ENCODE measurements around the gene TMED8. TPM values are rescaled to one million over a fixed set of nuclear protein-coding genes. Genes with fewer than 3 reads are reported as not detected.

The TMED8 gene
- total RNA-seq, 1 donor from 2014 or later = 10.9 TPM

- H3K27ac Mint-ChIP-seq (ENCODE audit: unreplicated experiment) = no peak overlapping the region
- no peak overlapping the region for H3K4me3 Mint-ChIP-seq (ENCODE audit: unreplicated experiment)
Measured at GRCh38 chr14:77406086-77406485, 29.2 kb upstream of the TMED8 start.

GRCh38 chr14:77403768-77404167, 26.9 kb upstream of the TMED8 start:
- Mint-ChIP-seq H3K27ac (ENCODE audit: unreplicated experiment) (no peak overlapping the region), H3K9me3 (ENCODE audit: unreplicated experiment) (no peaks in the 10 kb centered on the region), H3K4me1 (ENCODE audit: unreplicated experiment) (no peaks in the 10 kb centered on the region), H3K4me3 (ENCODE audit: unreplicated experiment) (no peak overlapping the region), H3K36me3 (ENCODE audit: unreplicated experiment) (no peaks in the 10 kb centered on the region), H3K27me3 (ENCODE audit: unreplicated experiment) (peaks cover 6% of the 10 kb centered on the region)
- TF ChIP-seq, protein P1, sequence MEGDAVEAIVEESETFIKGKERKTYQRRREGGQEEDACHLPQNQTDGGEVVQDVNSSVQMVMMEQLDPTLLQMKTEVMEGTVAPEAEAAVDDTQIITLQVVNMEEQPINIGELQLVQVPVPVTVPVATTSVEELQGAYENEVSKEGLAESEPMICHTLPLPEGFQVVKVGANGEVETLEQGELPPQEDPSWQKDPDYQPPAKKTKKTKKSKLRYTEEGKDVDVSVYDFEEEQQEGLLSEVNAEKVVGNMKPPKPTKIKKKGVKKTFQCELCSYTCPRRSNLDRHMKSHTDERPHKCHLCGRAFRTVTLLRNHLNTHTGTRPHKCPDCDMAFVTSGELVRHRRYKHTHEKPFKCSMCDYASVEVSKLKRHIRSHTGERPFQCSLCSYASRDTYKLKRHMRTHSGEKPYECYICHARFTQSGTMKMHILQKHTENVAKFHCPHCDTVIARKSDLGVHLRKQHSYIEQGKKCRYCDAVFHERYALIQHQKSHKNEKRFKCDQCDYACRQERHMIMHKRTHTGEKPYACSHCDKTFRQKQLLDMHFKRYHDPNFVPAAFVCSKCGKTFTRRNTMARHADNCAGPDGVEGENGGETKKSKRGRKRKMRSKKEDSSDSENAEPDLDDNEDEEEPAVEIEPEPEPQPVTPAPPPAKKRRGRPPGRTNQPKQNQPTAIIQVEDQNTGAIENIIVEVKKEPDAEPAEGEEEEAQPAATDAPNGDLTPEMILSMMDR (IDR thresholded peaks at IDR 0.05) = no peak
- no peak for DNase-seq (ENCODE audit: extremely low spot score, unreplicated experiment)

More at GRCh38 chr14:77406086-77406485, 29.2 kb upstream of the TMED8 start:
- DNase-seq (ENCODE audit: extremely low spot score, unreplicated experiment) = no peak
- H3K4me1 Mint-ChIP-seq (ENCODE audit: unreplicated experiment) = no peaks in the 10 kb centered on the region
- no peaks in the 10 kb centered on the region for H3K36me3 Mint-ChIP-seq (ENCODE audit: unreplicated experiment)
- no peaks in the 10 kb centered on the region for H3K9me3 Mint-ChIP-seq (ENCODE audit: unreplicated experiment)
- no peaks in the 10 kb centered on the region for H3K27me3 Mint-ChIP-seq (ENCODE audit: unreplicated experiment)
- TF ChIP-seq, protein P1 (IDR thresholded peaks at IDR 0.05) = no peak

DNA sequence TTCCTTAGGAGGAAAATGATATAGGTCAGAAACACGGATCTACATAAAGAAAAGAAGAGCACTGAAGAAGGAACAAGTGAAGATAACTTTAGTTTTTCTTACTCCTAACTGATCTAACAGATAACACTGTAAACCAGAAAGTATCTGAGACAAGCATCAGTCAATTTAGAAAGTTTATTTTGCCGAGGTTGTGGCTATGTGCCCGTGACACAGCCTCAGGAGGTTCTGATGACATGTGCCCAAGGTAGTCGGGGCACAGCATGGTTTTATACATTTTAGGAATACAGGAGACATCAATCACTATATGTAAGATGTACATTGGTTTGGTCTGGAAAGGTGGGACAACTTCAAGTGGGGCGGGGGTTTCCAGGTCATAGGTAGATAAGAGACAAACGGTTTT, 23.3 kb upstream of the TMED8 start:
- Mint-ChIP-seq H3K4me1 (ENCODE audit: unreplicated experiment) (no peaks in the 10 kb centered on the region), H3K9me3 (ENCODE audit: unreplicated experiment) (no peaks in the 10 kb centered on the region)
- no peak for DNase-seq (ENCODE audit: extremely low spot score, unreplicated experiment)

DNA sequence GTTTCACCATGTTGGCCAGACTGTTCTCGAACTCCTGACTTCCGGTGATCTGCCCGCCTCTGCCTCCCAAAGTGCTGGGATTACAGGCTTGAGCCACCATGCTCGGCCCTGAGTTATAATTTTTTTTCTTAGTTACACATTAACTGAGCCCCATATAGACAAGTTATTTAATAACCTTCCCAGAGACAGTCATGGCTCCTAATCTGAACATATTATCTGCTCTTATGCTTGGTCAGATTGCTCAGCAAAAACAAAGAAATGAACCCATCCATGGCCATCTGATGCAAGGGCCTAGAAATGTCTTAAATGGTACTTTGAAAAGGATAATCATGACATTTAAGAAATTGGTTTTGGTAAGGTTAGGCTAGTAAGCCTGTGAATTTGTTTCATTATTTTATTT, 13.3 kb upstream of the TMED8 start:
- Mint-ChIP-seq H3K27me3 (ENCODE audit: unreplicated experiment) (no peaks in the 10 kb centered on the region), H3K27ac (ENCODE audit: unreplicated experiment) (no peak overlapping the region), H3K9me3 (ENCODE audit: unreplicated experiment) (no peaks in the 10 kb centered on the region), H3K36me3 (ENCODE audit: unreplicated experiment) (no peaks in the 10 kb centered on the region), H3K4me1 (ENCODE audit: unreplicated experiment) (no peaks in the 10 kb centered on the region), H3K4me3 (ENCODE audit: unreplicated experiment) (no peak overlapping the region)
- DNase-seq (ENCODE audit: extremely low spot score, unreplicated experiment) = no peak
- TF ChIP-seq, protein P1 (IDR thresholded peaks at IDR 0.05) = no peak

More for the DNA sequence above, 23.3 kb upstream of the TMED8 start:
- TF ChIP-seq, protein P1 (IDR thresholded peaks at IDR 0.05) = no peak
- Mint-ChIP-seq H3K36me3 (ENCODE audit: unreplicated experiment) (no peaks in the 10 kb centered on the region), H3K27ac (ENCODE audit: unreplicated experiment) (no peak overlapping the region), H3K4me3 (ENCODE audit: unreplicated experiment) (no peak overlapping the region), H3K27me3 (ENCODE audit: unreplicated experiment) (peaks cover 6% of the 10 kb centered on the region)

DNA sequence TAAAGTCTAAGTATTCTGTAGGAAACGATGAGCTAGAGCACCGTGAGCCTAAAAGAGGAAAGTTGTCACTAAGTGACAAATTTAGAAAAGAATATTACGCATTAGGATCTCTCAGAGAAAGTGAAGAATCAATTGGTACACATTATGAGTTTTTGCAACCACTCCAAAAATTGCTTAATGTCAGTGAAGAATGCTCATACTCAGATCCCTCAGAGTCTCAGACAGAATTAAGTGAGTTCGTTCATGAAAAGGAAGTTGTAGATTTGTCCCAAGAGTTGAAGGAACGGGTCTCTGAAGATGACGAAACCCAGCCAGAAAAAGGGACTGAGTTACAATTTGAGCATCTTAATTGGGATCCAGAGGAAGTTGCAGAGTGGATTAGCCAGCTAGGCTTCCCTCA, 1.8 kb upstream of the TMED8 start:
- no peaks in the 10 kb centered on the region for H3K9me3 Mint-ChIP-seq (ENCODE audit: unreplicated experiment)
- peaks cover 3% of the 10 kb centered on the region for H3K36me3 Mint-ChIP-seq (ENCODE audit: unreplicated experiment)
- no peak overlapping the region for H3K4me3 Mint-ChIP-seq (ENCODE audit: unreplicated experiment)
- peaks cover 19% of the 10 kb centered on the region for H3K4me1 Mint-ChIP-seq (ENCODE audit: unreplicated experiment)
- TF ChIP-seq, protein P1 (IDR thresholded peaks at IDR 0.05) = no peak
- DNase-seq (ENCODE audit: extremely low spot score, unreplicated experiment) = no peak
- H3K27ac Mint-ChIP-seq (ENCODE audit: unreplicated experiment) = no peak overlapping the region
- no peaks in the 10 kb centered on the region for H3K27me3 Mint-ChIP-seq (ENCODE audit: unreplicated experiment)

All from osteocyte (in vitro differentiated cells).